NT2/D1 (cell line): ENCODE results near the gene AKAP6.

ENCODE experiments used
- DNase-seq: peaks from one replicate; pipeline ENCODE4 v3.0.0-alpha.2; 2011; ENCODE audit warnings: low read depth, low spot score
- H3K27me3 ChIP-seq: 2 replicates; pipeline ENCODE4 v1.6.0; 2011; ENCODE audit warnings: mild to moderate bottlenecking; ENCODE audit not compliant: insufficient read length, insufficient read depth
- H3K36me3 ChIP-seq: 2 replicates; pipeline ENCODE4 v1.6.1; 2011; ENCODE audit warnings: mild to moderate bottlenecking, low read length, mixed read lengths; ENCODE audit not compliant: insufficient read depth, insufficient read length
- H3K4me1 ChIP-seq: 2 replicates; pipeline ENCODE4 v1.5.1; 2011; ENCODE audit not compliant: insufficient read depth, insufficient read length
- H3K4me3 ChIP-seq: 2 replicates; pipeline ENCODE4 v1.5.1; 2011; ENCODE audit warnings: low read depth; ENCODE audit not compliant: insufficient read length
- H3K9ac ChIP-seq: 2 replicates; pipeline ENCODE4 v1.6.0; 2011; ENCODE audit warnings: low read depth; ENCODE audit not compliant: insufficient read length
- H3K9me3 ChIP-seq: 2 replicates; pipeline ENCODE4 v1.5.1; 2011; ENCODE audit warnings: mild to moderate bottlenecking, low read length; ENCODE audit not compliant: insufficient read depth
- SUZ12 ChIP-seq: IDR thresholded peaks from 2 replicates; pipeline ENCODE4 v1.6.1; 2011; ENCODE audit not compliant: insufficient read length, insufficient read depth; ENCODE audit errors: extremely low read depth
- YY1 ChIP-seq: IDR thresholded peaks from 2 replicates; pipeline ENCODE4 v1.6.1; 2011; ENCODE audit not compliant: insufficient read length, insufficient read depth
- ZNF274 ChIP-seq: IDR thresholded peaks from 2 replicates; pipeline ENCODE4 v1.6.1; 2011; ENCODE audit warnings: mild to moderate bottlenecking, low read depth, low read length

Gene AKAP6

GRCh38 chr14:32472512-32473463, 143.7 kb downstream of the AKAP6 start:
- Histone ChIP-seq H3K27me3 (no peaks in the 10 kb centered on the region), H3K9me3 (no peaks in the 10 kb centered on the region), H3K36me3 (no peaks in the 10 kb centered on the region), H3K4me3 (no peak overlapping the region), H3K4me1 (no peaks in the 10 kb centered on the region), H3K9ac (no peak overlapping the region)
- no peak for DNase-seq
- TF ChIP-seq YY1, result no peak
- no peak for TF ChIP-seq ZNF274
- no peak for TF ChIP-seq SUZ12

- no peaks in the 10 kb centered on the region for H3K27me3 ChIP-seq
- H3K4me1 ChIP-seq, result no peaks in the 10 kb centered on the region
- no peak for TF ChIP-seq ZNF274
- no peak overlapping the region for H3K9ac ChIP-seq
- DNase-seq, result no peak
- H3K36me3 ChIP-seq, result no peaks in the 10 kb centered on the region
- no peak overlapping the region for H3K4me3 ChIP-seq
- no peaks in the 10 kb centered on the region for H3K9me3 ChIP-seq
These were observed 144.4 kb downstream of the AKAP6 start for GRCh38 chr14:32473464-32473855.

GRCh38 chr14:32474478-32475195, 145.5 kb downstream of the AKAP6 start:
- no peak for TF ChIP-seq SUZ12
- no peak for TF ChIP-seq ZNF274
- TF ChIP-seq YY1, result no peak
- DNase-seq, result no peak
- H3K4me1 ChIP-seq, result no peaks in the 10 kb centered on the region
- H3K36me3 ChIP-seq, result no peaks in the 10 kb centered on the region
- no peaks in the 10 kb centered on the region for H3K27me3 ChIP-seq
- H3K9ac ChIP-seq, result no peak overlapping the region
- H3K4me3 ChIP-seq, result no peak overlapping the region
- no peaks in the 10 kb centered on the region for H3K9me3 ChIP-seq

- Histone ChIP-seq H3K9me3 (no peaks in the 10 kb centered on the region), H3K9ac (no peak overlapping the region), H3K36me3 (no peaks in the 10 kb centered on the region), H3K27me3 (no peaks in the 10 kb centered on the region), H3K4me3 (no peak overlapping the region), H3K4me1 (no peaks in the 10 kb centered on the region)
- TF ChIP-seq YY1 (no peak), ZNF274 (no peak), SUZ12 (no peak)
- DNase-seq, result no peak
These were observed 147.4 kb downstream of the AKAP6 start for GRCh38 chr14:32476532-32476931.

- H3K36me3 ChIP-seq, result no peaks in the 10 kb centered on the region
- H3K4me1 ChIP-seq, result no peaks in the 10 kb centered on the region
- DNase-seq, result no peak
- no peaks in the 10 kb centered on the region for H3K9me3 ChIP-seq
- H3K27me3 ChIP-seq, result no peaks in the 10 kb centered on the region
- H3K9ac ChIP-seq, result no peak overlapping the region
- H3K4me3 ChIP-seq, result no peak overlapping the region
- TF ChIP-seq YY1 (no peak), ZNF274 (no peak), SUZ12 (no peak)
These were observed 148.3 kb downstream of the AKAP6 start for GRCh38 chr14:32477396-32477795.

- DNase-seq, result no peak
- no peaks in the 10 kb centered on the region for H3K4me1 ChIP-seq
- H3K4me3 ChIP-seq, result no peak overlapping the region
- TF ChIP-seq YY1 (no peak), SUZ12 (no peak), ZNF274 (no peak)
- no peaks in the 10 kb centered on the region for H3K27me3 ChIP-seq
- no peak overlapping the region for H3K9ac ChIP-seq
- H3K36me3 ChIP-seq, result no peaks in the 10 kb centered on the region
- H3K9me3 ChIP-seq, result no peaks in the 10 kb centered on the region
These were observed 149.0 kb downstream of the AKAP6 start for GRCh38 chr14:32478050-32478449.

GRCh38 chr14:32480337-32480736, 151.2 kb downstream of the AKAP6 start:
- H3K36me3 ChIP-seq, result no peaks in the 10 kb centered on the region
- H3K27me3 ChIP-seq, result no peaks in the 10 kb centered on the region
- DNase-seq, result no peak
- no peak overlapping the region for H3K4me3 ChIP-seq
- no peaks in the 10 kb centered on the region for H3K4me1 ChIP-seq
- H3K9me3 ChIP-seq, result no peaks in the 10 kb centered on the region
- no peak overlapping the region for H3K9ac ChIP-seq
- TF ChIP-seq SUZ12, result no peak
- no peak for TF ChIP-seq YY1
- no peak for TF ChIP-seq ZNF274
